H1 (cell line): ENCODE results near the gene PA2G4. TPM values are rescaled to one million over a fixed set of nuclear protein-coding genes. Genes with fewer than 3 reads are reported as not detected.

ENCODE experiments used
- CTCF ChIA-PET: fragments of 300-600 bp; sonication (Branson Sonifier 250); formaldehyde crosslinking; loops from one replicate; lab custom pipeline; 2021; ENCODE audit not compliant: partially characterized antibody; lab: Charles Lee
- POLR2A ChIA-PET: fragments of 300-600 bp; sonication (Branson Sonifier 250); formaldehyde crosslinking; loops from one replicate; lab custom pipeline; 2021; ENCODE audit warnings: inconsistent platforms; ENCODE audit not compliant: partially characterized antibody; lab: Charles Lee
- DNase-seq, 2 experiments: peaks; one replicate each; pipeline versions ENCODE4 v3.0.0 to v3.0.0-alpha.2; 2010 to 2022; ENCODE audit warnings: low spot score in 2 of 2, low read depth in 1 of 2, mixed read lengths in 1 of 2
- FAIRE-seq: peaks from 2 replicates; lab custom pipeline; 2011; peaks lifted over from hg19 to GRCh38; lab: Jason Lieb, UNC
- H2AFZ ChIP-seq: 2 replicates; pipeline ENCODE4 v1.8.1; 2012; ENCODE audit warnings: low read length, inconsistent platforms
- H2AK5ac ChIP-seq: 2 replicates; pipeline ENCODE4 v1.6.1; 2013; ENCODE audit warnings: low read depth, low read length
- H2BK120ac ChIP-seq: replicated peaks from 2 replicates; pipeline ENCODE3; 2013; ENCODE audit warnings: low read depth, low read length, inconsistent platforms
- H2BK12ac ChIP-seq: 2 replicates; pipeline ENCODE4 v1.6.1; 2013; ENCODE audit warnings: low read depth, low read length
- H2BK15ac ChIP-seq: 2 replicates; pipeline ENCODE4 v1.6.1; 2013; ENCODE audit warnings: low read length
- H2BK20ac ChIP-seq: 2 replicates; pipeline ENCODE4 v1.6.1; 2013; ENCODE audit warnings: low read length
- H2BK5ac ChIP-seq: 2 replicates; pipeline ENCODE4 v1.6.1; 2013; ENCODE audit warnings: low read depth, low read length
- H3K14ac ChIP-seq: 2 replicates; pipeline ENCODE4 v1.6.1; 2013; ENCODE audit warnings: inconsistent platforms; ENCODE audit not compliant: insufficient read length
- H3K18ac ChIP-seq: 2 replicates; pipeline ENCODE4 v1.6.1; 2013; ENCODE audit warnings: low read length; ENCODE audit errors: extremely low read depth
- H3K23ac ChIP-seq: 2 replicates; pipeline ENCODE4 v1.6.1; 2013; ENCODE audit warnings: inconsistent platforms; ENCODE audit not compliant: insufficient read length
- H3K23me2 ChIP-seq: 2 replicates; pipeline ENCODE4 v1.6.1; 2013; ENCODE audit warnings: low read depth, low read length
- H3K27ac ChIP-seq: 2 replicates; pipeline ENCODE4 v1.6.1; 2011; ENCODE audit warnings: low read depth, low read length, inconsistent platforms
- H3K27me3 ChIP-seq, 4 experiments: replicated peaks in 1 of 4; 1 replicate in 1 of 4; 2 replicates in 3 of 4; pipeline versions ENCODE4 v1.6.1 to v1.8.1; 2011 to 2013; ENCODE audit warnings: low read length in 3 of 4, mild to moderate bottlenecking in 3 of 4, inconsistent platforms in 2 of 4, mixed read lengths in 2 of 4, moderate library complexity in 1 of 4; ENCODE audit not compliant: control insufficient read depth in 3 of 4, insufficient read depth in 3 of 4; ENCODE audit errors: extremely low read depth in 1 of 4
- H3K36me3 ChIP-seq, 4 experiments: 2 replicates each; pipeline versions ENCODE4 v1.6.1 to v1.8.1; 2011 to 2013; ENCODE audit warnings: mild to moderate bottlenecking in 4 of 4, low read length in 3 of 4, moderate library complexity in 2 of 4, control low read depth in 1 of 4, inconsistent platforms in 1 of 4; ENCODE audit not compliant: insufficient read depth in 4 of 4, control insufficient read depth in 2 of 4
- H3K4ac ChIP-seq: replicated peaks from 2 replicates; pipeline ENCODE3; 2013; ENCODE audit warnings: low read length, low read depth, mixed read lengths, inconsistent platforms; ENCODE audit not compliant: insufficient read length
- H3K4me1 ChIP-seq, 4 experiments: replicated peaks in 1 of 4; 1 replicate in 1 of 4; 2 replicates in 3 of 4; pipeline versions ENCODE4 v1.6.1 to v1.8.1; 2011 to 2013; ENCODE audit warnings: low read length in 3 of 4, inconsistent platforms in 2 of 4, mixed read lengths in 1 of 4; ENCODE audit not compliant: insufficient read depth in 4 of 4, control insufficient read depth in 3 of 4
- H3K4me2 ChIP-seq, 2 experiments: 2 replicates each; pipeline versions ENCODE4 v1.6.1 to v1.8.1; 2011 to 2013; ENCODE audit warnings: low read depth in 2 of 2, low read length in 2 of 2, control low read depth in 1 of 2, inconsistent platforms in 1 of 2, mild to moderate bottlenecking in 1 of 2; ENCODE audit not compliant: insufficient read depth in 1 of 2
- H3K4me3 ChIP-seq, 4 experiments: fragments of 200-600, 300-600 bp in 1 of 4; sonication (generic), shearing (Covaris generic), sonication (Bioruptor Twin) in 1 of 4; 2 replicates each; pipeline versions ENCODE4 v1.5.1 to v1.8.1; 2011 to 2016; ENCODE audit warnings: low read length in 4 of 4, low read depth in 3 of 4, control low read depth in 2 of 4, inconsistent platforms in 2 of 4, mild to moderate bottlenecking in 2 of 4, mixed read lengths in 1 of 4, moderate library complexity in 1 of 4; ENCODE audit not compliant: insufficient read depth in 2 of 4; ENCODE audit errors: extremely low read depth in 1 of 4
- H3K56ac ChIP-seq: replicated peaks from 2 replicates; pipeline ENCODE3; 2013; ENCODE audit warnings: low read depth, mild to moderate bottlenecking, mixed read lengths, low read length, inconsistent platforms; ENCODE audit not compliant: insufficient read length
- H3K79me1 ChIP-seq: 2 replicates; pipeline ENCODE4 v1.6.1; 2013; ENCODE audit warnings: low read depth, low read length, control low read depth
- H3K79me2 ChIP-seq, 2 experiments: 2 replicates each; pipeline versions ENCODE4 v1.6.1 to v1.8.1; 2012 to 2013; ENCODE audit warnings: low read length in 2 of 2, mild to moderate bottlenecking in 2 of 2, inconsistent platforms in 1 of 2; ENCODE audit not compliant: insufficient read depth in 2 of 2, control insufficient read depth in 1 of 2
- H3K9ac ChIP-seq, 4 experiments: replicated peaks in 1 of 4; 1 replicate in 1 of 4; 2 replicates in 3 of 4; pipeline versions ENCODE4 v1.6.1 to v1.8.1; 2011 to 2013; ENCODE audit warnings: low read depth in 3 of 4, low read length in 3 of 4, control low read depth in 2 of 4, mild to moderate bottlenecking in 2 of 4, moderate library complexity in 2 of 4, inconsistent platforms in 1 of 4; ENCODE audit errors: extremely low read depth in 1 of 4
- H3K9me3 ChIP-seq, 2 experiments: 2 replicates each; pipeline versions ENCODE4 v1.6.1 to v1.8.1; 2012 to 2013; ENCODE audit warnings: mild to moderate bottlenecking in 2 of 2, moderate library complexity in 2 of 2, control low read depth in 1 of 2, inconsistent platforms in 1 of 2, low read depth in 1 of 2, low read length in 1 of 2, mixed read lengths in 1 of 2; ENCODE audit not compliant: insufficient read depth in 2 of 2
- H4K20me1 ChIP-seq, 2 experiments: replicated peaks in 1 of 2; 2 replicates each; pipeline versions ENCODE3 to v1.8.1; 2011 to 2013; ENCODE audit warnings: inconsistent platforms in 2 of 2, low read length in 2 of 2, mild to moderate bottlenecking in 1 of 2; ENCODE audit not compliant: insufficient read depth in 2 of 2, control insufficient read depth in 1 of 2
- H4K5ac ChIP-seq: 2 replicates; pipeline ENCODE4 v1.6.1; 2013; ENCODE audit warnings: low read length, low read depth, mixed read lengths, inconsistent platforms; ENCODE audit not compliant: insufficient read length
- H4K8ac ChIP-seq: 2 replicates; pipeline ENCODE4 v1.8.0; 2013; ENCODE audit warnings: mild to moderate bottlenecking, moderate library complexity, low read length, inconsistent platforms; ENCODE audit not compliant: insufficient read depth; ENCODE audit errors: extremely low read depth
- H4K91ac ChIP-seq: replicated peaks from 2 replicates; pipeline ENCODE3; 2013; ENCODE audit warnings: low read length, mixed read lengths, inconsistent platforms; ENCODE audit not compliant: insufficient read length
- ASH2L ChIP-seq: fragments of 200-600, 300-600 bp; sonication (generic); IDR thresholded peaks from one replicate; pipeline ENCODE4 v1.7.1; 2017; ENCODE audit warnings: low read length
- BCL11A ChIP-seq, 2 experiments: IDR thresholded peaks; one replicate each; pipeline ENCODE4 v1.6.1; 2011; ENCODE audit warnings: low read depth in 2 of 2, low read length in 2 of 2, mild to moderate bottlenecking in 2 of 2
- CBX5 ChIP-seq: fragments of 300-800, 300-1000 bp; sonication (generic); IDR thresholded peaks from 2 replicates; pipeline ENCODE4 v1.7.1; 2016; ENCODE audit warnings: antibody characterized with exemption, low read length, low read depth
- CHD2 ChIP-seq: IDR thresholded peaks from 2 replicates; pipeline ENCODE4 v1.6.1; 2012; ENCODE audit warnings: low read length, improper control_type of control experiment
- CREB1 ChIP-seq: IDR thresholded peaks from 2 replicates; pipeline ENCODE4 v1.6.1; 2012; ENCODE audit warnings: inconsistent platforms
- GABPA ChIP-seq: IDR thresholded peaks from 2 replicates; pipeline ENCODE4 v1.6.1; 2011; ENCODE audit warnings: mild to moderate bottlenecking, low read length, moderate library complexity, borderline replicate concordance; ENCODE audit not compliant: insufficient read depth
- KDM4A ChIP-seq: IDR thresholded peaks from one replicate; pipeline ENCODE4 v1.7.1; 2012; ENCODE audit warnings: low read depth, mild to moderate bottlenecking, moderate library complexity, low read length, inconsistent platforms; ENCODE audit not compliant: severe bottlenecking
- RAD21 ChIP-seq, 2 experiments: IDR thresholded peaks in 1 of 2; conservative IDR thresholded peaks in 1 of 2; 2 replicates each; pipeline ENCODE4 v1.6.1; 2011; ENCODE audit warnings: low read depth in 2 of 2, low read length in 2 of 2, improper control_type of control experiment in 1 of 2, inconsistent platforms in 1 of 2, mild to moderate bottlenecking in 1 of 2, moderate library complexity in 1 of 2
- SIX5 ChIP-seq: IDR thresholded peaks from 2 replicates; pipeline ENCODE4 v1.6.1; 2011; ENCODE audit warnings: mild to moderate bottlenecking, low read depth, low read length
- SP1 ChIP-seq: IDR thresholded peaks from 2 replicates; pipeline ENCODE4 v1.6.1; 2011; ENCODE audit warnings: low read depth, low read length
- TAF7 ChIP-seq: optimal IDR thresholded peaks from 2 replicates; pipeline ENCODE3; 2011; ENCODE audit warnings: low read depth, mild to moderate bottlenecking, inconsistent platforms, low read length, moderate library complexity, borderline replicate concordance
- WGBS, 2 experiments: shearing (Covaris generic) in 1 of 2; methylation state at CpG; one replicate each; pipeline versions ENCODE4 v1.1.6 to v1.1.7; 2013 to 2015; ENCODE audit warnings: low lambda C conversion rate in 2 of 2, mixed read lengths in 2 of 2, inconsistent platforms in 1 of 2, low coverage in 1 of 2, missing lambda C conversion rate in 1 of 2; ENCODE audit not compliant: insufficient replicate concordance in 2 of 2, insufficient coverage in 1 of 2, insufficient read length in 1 of 2; ENCODE audit errors: extremely low coverage in 1 of 2, missing lambda C conversion rate in 1 of 2; 5-methylcytosine and 5-hydroxymethylcytosine counted together
- polyA plus RNA-seq, 7 experiments: library from polyadenylated mRNA; depleted of rRNA in 3 of 7; stranded (reverse) in 5 of 7; unstranded in 2 of 7; fragments of >200 nt in 5 of 7; fragments of 200-250 nt in 2 of 7; gene quantifications; 1 replicate in 5 of 7; 2 replicates in 1 of 7; 4 replicates in 1 of 7; pipeline versions ENCODE4 v1.2.1 to v1.2.3, GENCODE V29; 2011 to 2013; ENCODE audit warnings: missing spikeins in 2 of 7, mixed read lengths in 2 of 7
- total RNA-seq: library from RNA; stranded (reverse); fragmentation: NEBNext Ultra II Directional; extraction: Animal tissue kit (Norgen Biotek cat#: 25700); gene quantifications from 2 replicates; pipeline ENCODE4 v1.2.1, GENCODE V29; 2021

Gene PA2G4
- total and polyA plus RNA-seq, 2 of the 8 experiments (the other 6 are each of a cell fraction or from before 2014, with no cell fraction given), result 159 to 242 TPM

GRCh38 chr12:56152132-56152755, 47.9 kb downstream of the PA2G4 start, which contains the start of gene MYL6B:
Gene MYL6B, plus strand, starts transcription at chr12:56152587. Its CDS starts 1,332 bp downstream, at chr12:56153919.
- 0 out of 2 replicates have a peak within 1 kb of the TSS, but pooled peaks have one; percentile 5 for H2AFZ ChIP-seq
- TF ChIP-seq SP1 (peak; percentile 49; the same call in 1 of the 2 replicates), TAF7 (no peak), CHD2 (peak; percentile 58; the same call in 1 of the 2 replicates), GABPA (peak; percentile 45; the same call in 1 of the 2 replicates), CBX5 (no peak), ASH2L (peak; percentile 35), CREB1 (peak; percentile 70; the same call in 1 of the 2 replicates), KDM4A (peak; percentile 46), SIX5 (peak; percentile 66), BCL11A (IDR thresholded peaks at IDR 0.05; ENCODE audit: low read depth in 2 of 2, low read length in 2 of 2) (no peak), RAD21 (IDR thresholded peaks at IDR 0.05 in 1 of 2, conservative IDR thresholded peaks at IDR 0.05 in 1 of 2; ENCODE audit: low read depth in 2 of 2, low read length in 2 of 2) (no peak)

More at GRCh38 chr12:56152132-56152755, 47.9 kb downstream of the PA2G4 start, which contains the start of gene MYL6B:
- H2BK12ac ChIP-seq, result no peak within 1 kb of the TSS
- peak within 1 kb of the TSS; percentile 77; the same call in 1 of the 2 replicates for H4K8ac ChIP-seq
- H3K23ac ChIP-seq, result no peak within 1 kb of the TSS
- ChIA-PET CTCF (interaction anchor here (0.9 to 3.9 kb wide), 8 partner anchors 10 to 54 kb away, joined by 3 to 22 read pairs (median 4); partner anchors contain the start of genes ESYT1 and ZC3H10), POLR2A (interaction anchor here (0.9 to 5.9 kb wide), 13 partner anchors 9 to 959 kb away, joined by 3 to 43 read pairs (median 8); partner anchors contain the start of genes ESYT1, PA2G4, RNF41 and RPL41)
- peaks cover 3 to 11% (median 8%) of the 10 kb centered on the region in 4 experiments; a peak in 6 of 7 replicates for H3K4me1 ChIP-seq
- H3K4me2 ChIP-seq, result peak within 1 kb of the TSS; percentile 67 to 70
- peak within 1 kb of the TSS; percentile 81 for H3K18ac ChIP-seq
- H3K27me3 ChIP-seq, result no peaks in the 10 kb centered on the region; a peak in 1 of 7 replicates
- H3K9me3 ChIP-seq, result no peaks in the 10 kb centered on the region
- no peak within 1 kb of the TSS for H3K4ac ChIP-seq
- H2BK15ac ChIP-seq, result 0 out of 2 replicates have a peak within 1 kb of the TSS, but pooled peaks have one; percentile 46
- peak within 1 kb of the TSS; percentile 53 for H4K5ac ChIP-seq
- FAIRE-seq (peak; percentile 52), DNase-seq (peak; percentile 66 to 91)
- H3K79me1 ChIP-seq, result 0 out of 2 replicates have a peak, but pooled peaks cover 2% of the 10 kb centered on the region
- H3K36me3 ChIP-seq, result peaks cover 3 to 13% (median 4%) of the 10 kb centered on the region in 4 experiments; a peak in 6 of 8 replicates
- 0 out of 2 replicates have a peak within 1 kb of the TSS, but pooled peaks have one; percentile 44 for H2BK5ac ChIP-seq
- no peak within 1 kb of the TSS for H2BK120ac ChIP-seq
- peak within 1 kb of the TSS; percentile 57 to 75 (median 67) for H3K9ac ChIP-seq
- H3K23me2 ChIP-seq, result peaks cover 6% of the 10 kb centered on the region
- H2BK20ac ChIP-seq, result no peak within 1 kb of the TSS
- peak within 1 kb of the TSS; percentile 69 for H4K91ac ChIP-seq
- H3K4me3 ChIP-seq, result peak within 1 kb of the TSS; percentile 66 to 84 (median 82)
- no peaks in the 10 kb centered on the region for H4K20me1 ChIP-seq
- peaks cover 0 to 6% of the 10 kb centered on the region in 2 experiments; a peak in 1 of 4 replicates for H3K79me2 ChIP-seq
- peak within 1 kb of the TSS; percentile 47 for H3K56ac ChIP-seq
- H2AK5ac ChIP-seq, result peak within 1 kb of the TSS; percentile 65; the same call in 1 of the 2 replicates
- WGBS, 2 experiments, result 1% methylated on average over 29 of the region's 37 CpGs; no CpG with 5 or more reads in 1 of the 2 experiments
- no peak within 1 kb of the TSS for H3K14ac ChIP-seq
- H3K27ac ChIP-seq, result no peak within 1 kb of the TSS
